HCT116 (cell line): Measurements from ENCODE around the gene KCNK18. TPM values are rescaled to one million over a fixed set of nuclear protein-coding genes. Genes with fewer than 3 reads are reported as not detected.

Source experiments
- ATAC-seq: fragments of 200-7000 bp; cut with Tn5 transposase; 2 replicates; pipeline ENCODE4 v1.9.1; 2020; ENCODE audit warnings: mild to moderate bottlenecking, moderate library complexity
- BruUV-seq: library from RNA; stranded (reverse); fragments of 400-500 nt; replicated peaks from 2 replicates; lab custom pipeline; 2021; lab: Mats Ljungman, UMichigan
- CTCF ChIA-PET: fragments of 300-600 bp; sonication (Branson Sonifier 250); formaldehyde crosslinking; loops from one replicate; lab custom pipeline; 2021; ENCODE audit warnings: antibody characterized with exemption; lab: Charles Lee
- POLR2A ChIA-PET: fragments of 300-600, 350-600 bp; sonication (Branson Sonifier 250); formaldehyde crosslinking; loops from one replicate; lab custom pipeline; 2021; ENCODE audit warnings: antibody characterized with exemption; lab: Charles Lee
- RAD21 ChIA-PET, 2 experiments: fragments of 300-600 bp; sonication (Branson Sonifier 250); formaldehyde crosslinking; loops; one replicate each; lab custom pipeline; 2023; ENCODE audit warnings: low total read pairs in 2 of 2; ENCODE audit not compliant: uncharacterized antibody in 2 of 2, unreplicated experiment in 2 of 2, low non-redundant PET in 1 of 2; lab: Charles Lee
- DNase-seq: peaks from one replicate; pipeline ENCODE4 v3.0.0-alpha.2; 2010; ENCODE audit warnings: low read depth, low spot score
- H2AFZ ChIP-seq: fragments of 200-600 bp; shearing (Covaris generic), sonication (generic); 2 replicates; pipeline ENCODE4 v1.6.1; 2017; ENCODE audit warnings: low read depth, mixed run types, mixed read lengths, antibody characterized with exemption, low read length; ENCODE audit not compliant: poor library complexity, severe bottlenecking
- H3K27ac ChIP-seq: 2 replicates; pipeline ENCODE4 v1.5.1; 2012; ENCODE audit warnings: low read depth, low read length
- H3K27me3 ChIP-seq: fragments of 200-600 bp; sonication (generic); 2 replicates; pipeline ENCODE4 v1.6.1; 2016; ENCODE audit warnings: mixed run types, low read length, mixed read lengths; ENCODE audit not compliant: insufficient read depth
- H3K36me3 ChIP-seq, 2 experiments: fragments of 200-500 bp in 1 of 2; fragments of 200-600 bp in 1 of 2; sonication (Bioruptor generic) in 1 of 2; sonication (generic) in 1 of 2; 2 replicates each; pipeline versions ENCODE4 v1.5.1 to v1.6.1; 2014 to 2016; ENCODE audit warnings: low read length in 2 of 2, inconsistent platforms in 1 of 2, mixed read lengths in 1 of 2, mixed run types in 1 of 2; ENCODE audit not compliant: insufficient read depth in 2 of 2, control insufficient read depth in 1 of 2
- H3K4me1 ChIP-seq, 2 experiments: fragments of 200-600 bp in 1 of 2; sonication (generic) in 1 of 2; 2 replicates each; pipeline versions ENCODE4 v1.5.1 to v1.6.1; 2012 to 2017; ENCODE audit warnings: low read length in 2 of 2, inconsistent platforms in 1 of 2, mild to moderate bottlenecking in 1 of 2, mixed read lengths in 1 of 2, mixed run types in 1 of 2, moderate library complexity in 1 of 2; ENCODE audit not compliant: insufficient read depth in 2 of 2, control insufficient read depth in 1 of 2
- H3K4me2 ChIP-seq: fragments of 200-600 bp; sonication (generic); 2 replicates; pipeline ENCODE4 v1.6.1; 2017; ENCODE audit warnings: mixed run types, low read length, mixed read lengths
- H3K4me3 ChIP-seq, 2 experiments: fragments of 200-600 bp in 1 of 2; sonication (generic) in 1 of 2; replicated peaks in 1 of 2; 2 replicates each; pipeline ENCODE4 v1.5.1; 2011 to 2016; ENCODE audit warnings: low read length in 2 of 2, control low read depth in 1 of 2, low read depth in 1 of 2, mild to moderate bottlenecking in 1 of 2, mixed read lengths in 1 of 2, mixed run types in 1 of 2
- H3K79me2 ChIP-seq: fragments of 200-600 bp; sonication (generic); 2 replicates; pipeline ENCODE4 v1.6.1; 2017; ENCODE audit warnings: mild to moderate bottlenecking, mixed run types, low read length, moderate library complexity, mixed read lengths; ENCODE audit not compliant: insufficient read depth
- H3K9ac ChIP-seq: fragments of 200-600 bp; sonication (generic); 2 replicates; pipeline ENCODE4 v1.6.1; 2016; ENCODE audit warnings: low read length, mixed read lengths
- H3K9me2 ChIP-seq: fragments of 200-600 bp; sonication (generic), shearing (Covaris generic); 2 replicates; pipeline ENCODE4 v1.6.1; 2017; ENCODE audit warnings: mixed run types, mild to moderate bottlenecking, moderate library complexity; ENCODE audit not compliant: insufficient read depth
- H3K9me3 ChIP-seq, 2 experiments: fragments of 200-500 bp in 1 of 2; fragments of 200-600 bp in 1 of 2; sonication (Bioruptor generic) in 1 of 2; sonication (generic) in 1 of 2; 2 replicates each; pipeline ENCODE4 v1.6.1; 2014 to 2017; ENCODE audit warnings: low read length in 2 of 2, mixed read lengths in 2 of 2, inconsistent platforms in 1 of 2, low read depth in 1 of 2, mild to moderate bottlenecking in 1 of 2, mixed run types in 1 of 2, moderate library complexity in 1 of 2; ENCODE audit not compliant: control insufficient read depth in 1 of 2, insufficient read depth in 1 of 2
- H4K20me1 ChIP-seq: fragments of 200-600 bp; sonication (generic), shearing (Covaris generic); 2 replicates; pipeline ENCODE4 v1.6.1; 2017; ENCODE audit warnings: mixed run types, mild to moderate bottlenecking, moderate library complexity; ENCODE audit not compliant: insufficient read depth
- ATF3 ChIP-seq: IDR thresholded peaks from 2 replicates; pipeline ENCODE4 v1.6.1; 2012
- EGR1 ChIP-seq: IDR thresholded peaks from 2 replicates; pipeline ENCODE4 v1.6.1; 2012; ENCODE audit warnings: low read depth
- ELF1 ChIP-seq: IDR thresholded peaks from 2 replicates; pipeline ENCODE4 v1.6.1; 2012; ENCODE audit warnings: low read depth, borderline replicate concordance
- FOSL1 ChIP-seq: IDR thresholded peaks from 2 replicates; pipeline ENCODE4 v1.6.1; 2012; ENCODE audit warnings: low read depth
- MAX ChIP-seq: IDR thresholded peaks from 2 replicates; pipeline ENCODE4 v1.6.1; 2012
- POLR2A ChIP-seq: IDR thresholded peaks from 2 replicates; pipeline ENCODE4 v1.7.0; 2011; ENCODE audit warnings: borderline replicate concordance; ENCODE audit not compliant: insufficient read depth, insufficient read length; ENCODE audit errors: extremely low read depth
- POLR2AphosphoS5 ChIP-seq: IDR thresholded peaks from 2 replicates; pipeline ENCODE4 v1.6.1; 2011; ENCODE audit warnings: mild to moderate bottlenecking, low read depth, low read length, moderate library complexity
- RAD21 ChIP-seq: IDR thresholded peaks from 2 replicates; pipeline ENCODE4 v1.6.1; 2012; ENCODE audit warnings: low read depth, mild to moderate bottlenecking
- SIN3A ChIP-seq: IDR thresholded peaks from 2 replicates; pipeline ENCODE4 v1.6.1; 2012; ENCODE audit warnings: low read depth
- SP1 ChIP-seq: IDR thresholded peaks from 2 replicates; pipeline ENCODE4 v1.6.1; 2012; ENCODE audit warnings: low read depth
- ZBTB33 ChIP-seq: IDR thresholded peaks from 2 replicates; pipeline ENCODE4 v1.6.1; 2011; ENCODE audit warnings: mild to moderate bottlenecking, low read length, moderate library complexity; ENCODE audit not compliant: insufficient replicate concordance; ENCODE audit errors: extremely low read depth
- intact Hi-C: fragments of 100-400 bp; cut with micrococcal nuclease; formaldehyde crosslinking; loops from 2 replicates; pipeline ENCODE4 v1.10.0; 2022
- total RNA-seq: library from RNA; stranded (reverse); gene quantifications from one replicate; pipeline ENCODE4 v1.2.1, GENCODE V29; 2021; ENCODE audit not compliant: unreplicated experiment

Gene KCNK18
- total RNA-seq, 1 experiment from 2014 or later, result not detected

- RAD21 ChIA-PET, result no interaction called here
- BruUV-seq, result no TSS peak
Measured at GRCh38 chr10:117204316-117204715, 7.0 kb downstream of the KCNK18 start.

More at GRCh38 chr10:117204316-117204715, 7.0 kb downstream of the KCNK18 start:
- Histone ChIP-seq H3K9me2 (no peaks in the 10 kb centered on the region), H3K4me3 (no peak overlapping the region), H3K9me3 (no peaks in the 10 kb centered on the region), H3K79me2 (no peaks in the 10 kb centered on the region), H4K20me1 (no peaks in the 10 kb centered on the region), H3K4me1 (no peaks in the 10 kb centered on the region)
- DNase-seq (no peak), ATAC-seq (no peak)
- intact Hi-C loops, result no loop called here
- ChIA-PET CTCF (interaction anchor here (4.7 kb wide), 1 partner anchor 12 kb away, joined by 15 read pairs; no protein-coding TSS in a partner anchor), POLR2A (no interaction called here)
- TF ChIP-seq POLR2A (no peak), FOSL1 (no peak), ZBTB33 (no peak), POLR2AphosphoS5 (no peak), EGR1 (no peak), SP1 (no peak), MAX (no peak), ATF3 (no peak), SIN3A (no peak), ELF1 (no peak), RAD21 (no peak)
- TF ChIP-seq, all 23 proteins: peak for 0
- no peaks in the 10 kb centered on the region for H3K36me3 ChIP-seq
- H3K27ac ChIP-seq, result no peak overlapping the region
- no peaks in the 10 kb centered on the region for H3K27me3 ChIP-seq
- no peak overlapping the region for H2AFZ ChIP-seq
- H3K9ac ChIP-seq, result no peak overlapping the region
- no peak overlapping the region for H3K4me2 ChIP-seq
